IMR-90 (cell line): ENCODE measurements around the gene CD24. TPM values are rescaled to one million over a fixed set of nuclear protein-coding genes. Genes with fewer than 3 reads are reported as not detected.

ENCODE experiments used
- ATAC-seq: fragments of 200-7000 bp; cut with Tn5 transposase; 2 replicates; pipeline ENCODE4 v1.9.1; 2020; ENCODE audit warnings: low read depth, mild to moderate bottlenecking, moderate library complexity
- BruUV-seq: library from RNA; stranded (reverse); fragments of 400-500 nt; replicated peaks from 2 replicates; lab custom pipeline; 2021; lab: Mats Ljungman, UMichigan
- CTCF ChIA-PET: fragments of 300-600 bp; formaldehyde crosslinking; extraction: SDS; loops from one replicate; lab custom pipeline; 2021; ENCODE audit warnings: antibody characterized with exemption; lab: Yijun Ruan, JAX
- POLR2A ChIA-PET: fragments of 300-600 bp; sonication (Branson Sonifier 250); formaldehyde crosslinking; loops from one replicate; lab custom pipeline; 2022; ENCODE audit warnings: antibody characterized with exemption; ENCODE audit not compliant: unreplicated experiment; lab: Charles Lee
- DNase-seq: peaks from one replicate; pipeline ENCODE4 v3.0.0; 2013
- H2AFZ ChIP-seq: replicated peaks from 2 replicates; pipeline ENCODE3; 2013; ENCODE audit warnings: low read length, mild to moderate bottlenecking; ENCODE audit not compliant: poor library complexity
- H2AK5ac ChIP-seq: 2 replicates; pipeline ENCODE4 v1.6.1; 2013; ENCODE audit warnings: low read depth, low read length, inconsistent platforms
- H2AK9ac ChIP-seq: replicated peaks from 2 replicates; pipeline ENCODE3; 2013; ENCODE audit warnings: mild to moderate bottlenecking, low read depth, low read length, moderate library complexity; ENCODE audit not compliant: poor library complexity
- H2BK120ac ChIP-seq: 2 replicates; pipeline ENCODE4 v1.6.1; 2013; ENCODE audit warnings: low read depth, low read length, inconsistent platforms
- H2BK15ac ChIP-seq: 3 replicates; pipeline ENCODE4 v1.6.1; 2013; ENCODE audit warnings: low read depth, low read length, inconsistent platforms
- H2BK20ac ChIP-seq: 2 replicates; pipeline ENCODE4 v1.6.1; 2013; ENCODE audit warnings: low read depth, mild to moderate bottlenecking, inconsistent platforms, low read length, moderate library complexity
- H2BK5ac ChIP-seq: 2 replicates; pipeline ENCODE4 v1.6.1; 2013; ENCODE audit warnings: mild to moderate bottlenecking, low read depth, low read length, inconsistent platforms; ENCODE audit not compliant: poor library complexity, severe bottlenecking
- H3K14ac ChIP-seq: replicated peaks from 2 replicates; pipeline ENCODE4 v1.6.1; 2013; ENCODE audit warnings: low read depth, low read length, inconsistent platforms
- H3K18ac ChIP-seq: 2 replicates; pipeline ENCODE4 v1.6.1; 2013; ENCODE audit warnings: low read depth, low read length, control low read depth
- H3K23ac ChIP-seq: 2 replicates; pipeline ENCODE4 v1.6.1; 2013; ENCODE audit warnings: low read depth, low read length, inconsistent platforms
- H3K27ac ChIP-seq: 2 replicates; pipeline ENCODE4 v1.5.1; 2013; ENCODE audit warnings: mild to moderate bottlenecking, control low read depth, low read length; ENCODE audit not compliant: insufficient read depth
- H3K27me3 ChIP-seq: 2 replicates; pipeline ENCODE4 v1.6.1; 2013; ENCODE audit warnings: low read length; ENCODE audit not compliant: control insufficient read depth, insufficient read depth
- H3K36me3 ChIP-seq: 2 replicates; pipeline ENCODE4 v1.6.1; 2013; ENCODE audit warnings: low read length, mixed read lengths; ENCODE audit not compliant: control insufficient read depth, insufficient read depth
- H3K4ac ChIP-seq: 2 replicates; pipeline ENCODE4 v1.6.1; 2013; ENCODE audit warnings: low read depth, low read length, inconsistent platforms
- H3K4me1 ChIP-seq: 2 replicates; pipeline ENCODE4 v1.6.1; 2013; ENCODE audit warnings: low read length, mixed read lengths; ENCODE audit not compliant: control insufficient read depth, insufficient read depth
- H3K4me2 ChIP-seq: 2 replicates; pipeline ENCODE4 v1.6.1; 2013; ENCODE audit warnings: low read depth, mild to moderate bottlenecking, control low read depth, low read length, moderate library complexity
- H3K4me3 ChIP-seq: 2 replicates; pipeline ENCODE4 v1.5.1; 2013; ENCODE audit warnings: low read depth, mild to moderate bottlenecking, control low read depth, low read length, moderate library complexity; ENCODE audit not compliant: insufficient read depth
- H3K56ac ChIP-seq: 2 replicates; pipeline ENCODE4 v1.6.1; 2013; ENCODE audit warnings: low read length, inconsistent platforms; ENCODE audit not compliant: insufficient read depth; ENCODE audit errors: extremely low read depth
- H3K79me1 ChIP-seq, 2 experiments: 2 replicates each; pipeline ENCODE4 v1.6.1; 2013; ENCODE audit warnings: low read length in 2 of 2, inconsistent platforms in 1 of 2, low read depth in 1 of 2
- H3K9ac ChIP-seq: 2 replicates; pipeline ENCODE4 v1.6.1; 2013; ENCODE audit warnings: low read depth, low read length, control low read depth
- H3K9me1 ChIP-seq: 2 replicates; pipeline ENCODE4 v1.6.1; 2013; ENCODE audit warnings: low read length, inconsistent platforms; ENCODE audit not compliant: insufficient read depth
- H3K9me3 ChIP-seq: 2 replicates; pipeline ENCODE4 v1.6.1; 2013; ENCODE audit warnings: low read length; ENCODE audit not compliant: control insufficient read depth, insufficient read depth
- H4K20me1 ChIP-seq: 2 replicates; pipeline ENCODE4 v1.6.1; 2013; ENCODE audit warnings: low read length, inconsistent platforms; ENCODE audit not compliant: insufficient read depth
- H4K5ac ChIP-seq: 2 replicates; pipeline ENCODE4 v1.6.1; 2013; ENCODE audit warnings: mild to moderate bottlenecking, low read depth, low read length, control low read depth
- H4K8ac ChIP-seq, 2 experiments: 2 replicates each; pipeline ENCODE4 v1.6.1; 2013; ENCODE audit warnings: low read depth in 2 of 2, low read length in 2 of 2, control low read depth in 1 of 2, inconsistent platforms in 1 of 2
- H4K91ac ChIP-seq: 2 replicates; pipeline ENCODE4 v1.6.1; 2013; ENCODE audit warnings: low read depth, low read length, inconsistent platforms; ENCODE audit not compliant: insufficient read depth
- NFE2L2 ChIP-seq: fragments of 150-350 bp; IDR thresholded peaks from 2 replicates; pipeline ENCODE4 v1.6.1; 2016; ENCODE audit warnings: low read depth, mild to moderate bottlenecking, low read length
- POLR2A ChIP-seq: IDR thresholded peaks from 2 replicates; pipeline ENCODE4 v1.6.1; 2012; ENCODE audit warnings: mild to moderate bottlenecking, low read depth, low read length
- RFX5 ChIP-seq: IDR thresholded peaks from 2 replicates; pipeline ENCODE4 v1.8.0; 2012; ENCODE audit warnings: low read depth, mild to moderate bottlenecking, low read length, moderate library complexity
- WGBS, 2 experiments: methylation state at CpG; one replicate each; pipeline versions ENCODE4 v1.1.5 to v1.1.7; 2013; ENCODE audit warnings: missing lambda C conversion rate in 2 of 2; ENCODE audit not compliant: insufficient read length in 1 of 2; ENCODE audit errors: extremely low coverage in 2 of 2; 5-methylcytosine and 5-hydroxymethylcytosine counted together
- dilution Hi-C: fragments of 300-500 bp; cut with HindIII; formaldehyde crosslinking; loops from one replicate; pipeline ENCODE4 v1.14.3; 2018; ENCODE audit warnings: low sequenced_read_pairs; ENCODE audit not compliant: unreplicated experiment
- in situ Hi-C: fragments of 300-500 bp; cut with MboI; formaldehyde crosslinking; loops from 3 replicates; pipeline ENCODE4 v1.14.3; 2019; ENCODE audit warnings: low sequenced_read_pairs, inconsistent platforms, mixed read lengths
- intact Hi-C: fragments of 100-400 bp; cut with micrococcal nuclease; formaldehyde crosslinking; loops from 2 replicates; pipeline ENCODE4 v1.10.0; 2022
- polyA plus RNA-seq, 3 experiments: library from polyadenylated mRNA; depleted of rRNA; stranded (reverse); fragments of >200 nt; gene quantifications; 2 replicates each; pipeline ENCODE4 v1.2.3, GENCODE V29; 2012; ENCODE audit warnings: low replicate concordance in 1 of 3
- total RNA-seq: library from RNA; depleted of rRNA; stranded (reverse); fragments of >200 nt; gene quantifications from 2 replicates; pipeline ENCODE4 v1.2.3, GENCODE V29; 2012
- TF ChIP-seq, protein P1 (sequence below): fragments of 150-350 bp; IDR thresholded peaks from 2 replicates; pipeline ENCODE4 v1.6.1; 2016; ENCODE audit warnings: low read depth, mild to moderate bottlenecking, low read length, moderate library complexity, borderline replicate concordance
- TF ChIP-seq, protein P2 (sequence below): conservative IDR thresholded peaks from 2 replicates; pipeline ENCODE4 v1.5.1; 2012; ENCODE audit warnings: mild to moderate bottlenecking, low read depth, low read length, improper control_type of control experiment

CD24 gene
- total and polyA plus RNA-seq, 2 of the 4 experiments (the other 2 are of a cell fraction) = 0.07 to 0.18 TPM

DNA sequence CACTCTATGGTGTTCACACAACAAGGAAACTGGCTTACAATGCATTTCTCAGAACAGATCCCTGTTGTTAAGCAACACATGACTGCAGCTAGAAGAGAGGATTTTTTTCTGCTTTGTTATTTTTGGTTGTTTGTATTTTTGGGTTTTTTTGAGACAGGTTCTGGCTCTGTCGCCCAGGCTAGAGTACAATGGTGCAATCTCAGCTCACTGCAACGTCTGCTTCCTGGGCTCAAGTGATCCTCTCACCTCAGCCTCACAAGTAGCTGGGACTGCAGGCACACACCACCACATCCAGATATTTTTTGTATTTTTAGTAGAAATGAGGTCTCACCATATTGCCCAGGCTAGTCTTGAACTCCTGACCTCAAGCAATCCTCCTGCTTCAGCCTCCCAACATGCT lies 12.7 kb downstream of the CD24 start:
- Histone ChIP-seq H2BK15ac (no peak overlapping the region), H2AFZ (no peak overlapping the region), H3K9ac (no peak overlapping the region), H2AK9ac (no peak overlapping the region), H3K18ac (no peak overlapping the region), H3K4me3 (no peak overlapping the region), H2BK120ac (no peak overlapping the region), H3K79me1 (no peaks in the 10 kb centered on the region), H4K8ac (no peak overlapping the region), H3K9me3 (no peaks in the 10 kb centered on the region), H2BK5ac (no peak overlapping the region), H3K14ac (no peak overlapping the region), H3K4me2 (no peak overlapping the region), H3K56ac (no peak overlapping the region), H3K4me1 (no peaks in the 10 kb centered on the region), H4K20me1 (no peaks in the 10 kb centered on the region), H3K23ac (no peak overlapping the region), H3K36me3 (no peaks in the 10 kb centered on the region), H3K27ac (no peak overlapping the region), H4K91ac (no peak overlapping the region), H3K9me1 (no peaks in the 10 kb centered on the region), H2AK5ac (no peak overlapping the region), H4K5ac (no peak overlapping the region), H3K27me3 (peaks cover 6% of the 10 kb centered on the region), H2BK20ac (no peak overlapping the region), H3K4ac (no peak overlapping the region)
- no TSS peak for BruUV-seq
- no CpG with 5 or more reads among the region's 2 CpGs for WGBS, 2 experiments
- intact Hi-C loops (no loop called here), dilution Hi-C loops (loop anchor here (25.0 kb wide), 1 partner anchor 500 kb away; no protein-coding TSS in a partner anchor), in situ Hi-C loops (no loop called here)
- ChIA-PET POLR2A (no interaction called here), CTCF (interaction anchor here (0.7 kb wide), 1 partner anchor 233 kb away, joined by 3 read pairs; no protein-coding TSS in a partner anchor)
- no peak for DNase-seq
- TF ChIP-seq NFE2L2 = no peak
- TF ChIP-seq, protein P1, sequence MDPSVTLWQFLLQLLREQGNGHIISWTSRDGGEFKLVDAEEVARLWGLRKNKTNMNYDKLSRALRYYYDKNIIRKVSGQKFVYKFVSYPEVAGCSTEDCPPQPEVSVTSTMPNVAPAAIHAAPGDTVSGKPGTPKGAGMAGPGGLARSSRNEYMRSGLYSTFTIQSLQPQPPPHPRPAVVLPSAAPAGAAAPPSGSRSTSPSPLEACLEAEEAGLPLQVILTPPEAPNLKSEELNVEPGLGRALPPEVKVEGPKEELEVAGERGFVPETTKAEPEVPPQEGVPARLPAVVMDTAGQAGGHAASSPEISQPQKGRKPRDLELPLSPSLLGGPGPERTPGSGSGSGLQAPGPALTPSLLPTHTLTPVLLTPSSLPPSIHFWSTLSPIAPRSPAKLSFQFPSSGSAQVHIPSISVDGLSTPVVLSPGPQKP = no peak
- no peak for TF ChIP-seq RFX5
- TF ChIP-seq, protein P2, sequence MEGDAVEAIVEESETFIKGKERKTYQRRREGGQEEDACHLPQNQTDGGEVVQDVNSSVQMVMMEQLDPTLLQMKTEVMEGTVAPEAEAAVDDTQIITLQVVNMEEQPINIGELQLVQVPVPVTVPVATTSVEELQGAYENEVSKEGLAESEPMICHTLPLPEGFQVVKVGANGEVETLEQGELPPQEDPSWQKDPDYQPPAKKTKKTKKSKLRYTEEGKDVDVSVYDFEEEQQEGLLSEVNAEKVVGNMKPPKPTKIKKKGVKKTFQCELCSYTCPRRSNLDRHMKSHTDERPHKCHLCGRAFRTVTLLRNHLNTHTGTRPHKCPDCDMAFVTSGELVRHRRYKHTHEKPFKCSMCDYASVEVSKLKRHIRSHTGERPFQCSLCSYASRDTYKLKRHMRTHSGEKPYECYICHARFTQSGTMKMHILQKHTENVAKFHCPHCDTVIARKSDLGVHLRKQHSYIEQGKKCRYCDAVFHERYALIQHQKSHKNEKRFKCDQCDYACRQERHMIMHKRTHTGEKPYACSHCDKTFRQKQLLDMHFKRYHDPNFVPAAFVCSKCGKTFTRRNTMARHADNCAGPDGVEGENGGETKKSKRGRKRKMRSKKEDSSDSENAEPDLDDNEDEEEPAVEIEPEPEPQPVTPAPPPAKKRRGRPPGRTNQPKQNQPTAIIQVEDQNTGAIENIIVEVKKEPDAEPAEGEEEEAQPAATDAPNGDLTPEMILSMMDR = no peak
- TF ChIP-seq POLR2A = no peak
- ATAC-seq = no peak
